OCI-LY7 (cell line): ENCODE measurements around the gene RCSD1.

Experiments
- CTCF ChIP-seq: fragments of 200-600 bp; sonication (generic); conservative IDR thresholded peaks from 2 replicates; pipeline ENCODE4 v1.5.1; 2014; ENCODE audit warnings: mild to moderate bottlenecking, antibody characterized with exemption, low read length, moderate library complexity, mixed read lengths
- EZH2phosphoT487 ChIP-seq: fragments of 200-600 bp; sonication (generic); IDR thresholded peaks from 2 replicates; pipeline ENCODE4 v1.6.1; 2018; ENCODE audit warnings: low read depth, borderline replicate concordance, mild to moderate bottlenecking, mixed run types, antibody characterized with exemption, low read length, moderate library complexity, mixed read lengths

- TF ChIP-seq CTCF: no peak
- TF ChIP-seq EZH2phosphoT487: no peak
Measured at GRCh38 chr1:167651161-167651693, 21.2 kb downstream of the RCSD1 start.
